ENCODE data around the gene ZNF280B.
A peak's percentile ranks its signal among the peaks of the same experiment; 100 is the strongest.

Gene ZNF280B

GRCh38 chr22:22508274-22509176 is at the start of gene ZNF280B:
ZNF280B (minus strand) TSS chr22:22508742; CDS start chr22:22489398, 19,344 bp downstream.
- no peak within 1 kb of the TSS for H3K9ac ChIP-seq (ENCODE audit: low read length)
- H3K27me3 ChIP-seq (ENCODE audit: control insufficient read depth, insufficient read depth, low read length) = no peaks in the 10 kb centered on the region
- no peak within 1 kb of the TSS for H3K27ac ChIP-seq (ENCODE audit: low read depth, low read length)
- no peaks in the 10 kb centered on the region for H3K36me3 ChIP-seq (ENCODE audit: control insufficient read depth, insufficient read depth, low read length)
- peak within 1 kb of the TSS; percentile 76 for H3K4me3 ChIP-seq (ENCODE audit: low read length)
- H3K4me1 ChIP-seq (ENCODE audit: control insufficient read depth, insufficient read depth, low read length) = no peaks in the 10 kb centered on the region

- H3K4me1 ChIP-seq (ENCODE audit: control insufficient read depth, insufficient read depth, low read length) = no peaks in the 10 kb centered on the region
- no peak overlapping the region for H3K27ac ChIP-seq (ENCODE audit: low read depth, low read length)
- H3K4me3 ChIP-seq (ENCODE audit: low read length) = no peak overlapping the region
- H3K9ac ChIP-seq (ENCODE audit: low read length) = no peak overlapping the region
- H3K36me3 ChIP-seq (ENCODE audit: control insufficient read depth, insufficient read depth, low read length) = no peaks in the 10 kb centered on the region
- H3K27me3 ChIP-seq (ENCODE audit: control insufficient read depth, insufficient read depth, low read length) = no peaks in the 10 kb centered on the region
Measured at GRCh38 chr22:22556995-22557925, 48.7 kb upstream of the ZNF280B start.

- H3K27ac ChIP-seq (ENCODE audit: low read depth, low read length) = no peak overlapping the region
Measured at GRCh38 chr22:22556578-22556977, 48.0 kb upstream of the ZNF280B start.

GRCh38 chr22:22555596-22555995 is 47.1 kb upstream of the ZNF280B start:
- H3K4me3 ChIP-seq (ENCODE audit: low read length) = no peak overlapping the region
- H3K4me1 ChIP-seq (ENCODE audit: control insufficient read depth, insufficient read depth, low read length) = no peaks in the 10 kb centered on the region
- H3K36me3 ChIP-seq (ENCODE audit: control insufficient read depth, insufficient read depth, low read length) = no peaks in the 10 kb centered on the region
- no peaks in the 10 kb centered on the region for H3K27me3 ChIP-seq (ENCODE audit: control insufficient read depth, insufficient read depth, low read length)
- H3K27ac ChIP-seq (ENCODE audit: low read depth, low read length) = no peak overlapping the region
- no peak overlapping the region for H3K9ac ChIP-seq (ENCODE audit: low read length)

More at GRCh38 chr22:22556578-22556977, 48.0 kb upstream of the ZNF280B start:
- no peaks in the 10 kb centered on the region for H3K27me3 ChIP-seq (ENCODE audit: control insufficient read depth, insufficient read depth, low read length)
- H3K4me1 ChIP-seq (ENCODE audit: control insufficient read depth, insufficient read depth, low read length) = no peaks in the 10 kb centered on the region
- no peaks in the 10 kb centered on the region for H3K36me3 ChIP-seq (ENCODE audit: control insufficient read depth, insufficient read depth, low read length)
- no peak overlapping the region for H3K4me3 ChIP-seq (ENCODE audit: low read length)
- H3K9ac ChIP-seq (ENCODE audit: low read length) = no peak overlapping the region

- no peaks in the 10 kb centered on the region for H3K36me3 ChIP-seq (ENCODE audit: control insufficient read depth, insufficient read depth, low read length)
- H3K27me3 ChIP-seq (ENCODE audit: control insufficient read depth, insufficient read depth, low read length) = no peaks in the 10 kb centered on the region
- no peaks in the 10 kb centered on the region for H3K4me1 ChIP-seq (ENCODE audit: control insufficient read depth, insufficient read depth, low read length)
- no peak overlapping the region for H3K4me3 ChIP-seq (ENCODE audit: low read length)
- H3K9ac ChIP-seq (ENCODE audit: low read length) = no peak overlapping the region
- no peak overlapping the region for H3K27ac ChIP-seq (ENCODE audit: low read depth, low read length)
Measured at GRCh38 chr22:22554587-22555284, 46.2 kb upstream of the ZNF280B start.

- Histone ChIP-seq H3K36me3 (ENCODE audit: control insufficient read depth, insufficient read depth, low read length) (no peaks in the 10 kb centered on the region), H3K27me3 (ENCODE audit: control insufficient read depth, insufficient read depth, low read length) (no peaks in the 10 kb centered on the region), H3K9ac (ENCODE audit: low read length) (no peak overlapping the region), H3K4me3 (ENCODE audit: low read length) (no peak overlapping the region), H3K27ac (ENCODE audit: low read depth, low read length) (no peak overlapping the region), H3K4me1 (ENCODE audit: control insufficient read depth, insufficient read depth, low read length) (no peaks in the 10 kb centered on the region)
Measured at GRCh38 chr22:22553735-22554586, 45.4 kb upstream of the ZNF280B start.

- H3K4me3 ChIP-seq (ENCODE audit: low read length) = no peak overlapping the region
- H3K27me3 ChIP-seq (ENCODE audit: control insufficient read depth, insufficient read depth, low read length) = no peaks in the 10 kb centered on the region
- H3K4me1 ChIP-seq (ENCODE audit: control insufficient read depth, insufficient read depth, low read length) = no peaks in the 10 kb centered on the region
- H3K27ac ChIP-seq (ENCODE audit: low read depth, low read length) = no peak overlapping the region
- H3K36me3 ChIP-seq (ENCODE audit: control insufficient read depth, insufficient read depth, low read length) = no peaks in the 10 kb centered on the region
- no peak overlapping the region for H3K9ac ChIP-seq (ENCODE audit: low read length)
Measured at GRCh38 chr22:22553141-22553540, 44.6 kb upstream of the ZNF280B start.

GRCh38 chr22:22552630-22553029 is 44.1 kb upstream of the ZNF280B start:
- Histone ChIP-seq H3K27ac (ENCODE audit: low read depth, low read length) (no peak overlapping the region), H3K9ac (ENCODE audit: low read length) (no peak overlapping the region), H3K4me3 (ENCODE audit: low read length) (no peak overlapping the region), H3K4me1 (ENCODE audit: control insufficient read depth, insufficient read depth, low read length) (no peaks in the 10 kb centered on the region), H3K27me3 (ENCODE audit: control insufficient read depth, insufficient read depth, low read length) (no peaks in the 10 kb centered on the region), H3K36me3 (ENCODE audit: control insufficient read depth, insufficient read depth, low read length) (no peaks in the 10 kb centered on the region)

GRCh38 chr22:22550789-22551434 is 42.4 kb upstream of the ZNF280B start:
- Histone ChIP-seq H3K4me3 (ENCODE audit: low read length) (no peak overlapping the region), H3K36me3 (ENCODE audit: control insufficient read depth, insufficient read depth, low read length) (no peaks in the 10 kb centered on the region), H3K4me1 (ENCODE audit: control insufficient read depth, insufficient read depth, low read length) (no peaks in the 10 kb centered on the region), H3K9ac (ENCODE audit: low read length) (no peak overlapping the region), H3K27me3 (ENCODE audit: control insufficient read depth, insufficient read depth, low read length) (no peaks in the 10 kb centered on the region), H3K27ac (ENCODE audit: low read depth, low read length) (no peak overlapping the region)

GRCh38 chr22:22548910-22549309 is 40.4 kb upstream of the ZNF280B start:
- no peak overlapping the region for H3K4me3 ChIP-seq (ENCODE audit: low read length)
- no peaks in the 10 kb centered on the region for H3K27me3 ChIP-seq (ENCODE audit: control insufficient read depth, insufficient read depth, low read length)
- H3K36me3 ChIP-seq (ENCODE audit: control insufficient read depth, insufficient read depth, low read length) = no peaks in the 10 kb centered on the region
- no peaks in the 10 kb centered on the region for H3K4me1 ChIP-seq (ENCODE audit: control insufficient read depth, insufficient read depth, low read length)
- no peak overlapping the region for H3K27ac ChIP-seq (ENCODE audit: low read depth, low read length)
- no peak overlapping the region for H3K9ac ChIP-seq (ENCODE audit: low read length)

- no peak overlapping the region for H3K27ac ChIP-seq (ENCODE audit: low read depth, low read length)
- no peak overlapping the region for H3K4me3 ChIP-seq (ENCODE audit: low read length)
- H3K27me3 ChIP-seq (ENCODE audit: control insufficient read depth, insufficient read depth, low read length) = no peaks in the 10 kb centered on the region
- H3K36me3 ChIP-seq (ENCODE audit: control insufficient read depth, insufficient read depth, low read length) = no peaks in the 10 kb centered on the region
- no peak overlapping the region for H3K9ac ChIP-seq (ENCODE audit: low read length)
- H3K4me1 ChIP-seq (ENCODE audit: control insufficient read depth, insufficient read depth, low read length) = no peaks in the 10 kb centered on the region
Measured at GRCh38 chr22:22548317-22548716, 39.8 kb upstream of the ZNF280B start.
